Activated CD4-positive, alpha-beta T cell treated with anti-CD3 and anti-CD28 coated beads, Interleukin-2, amount 50 U/mL, for 4 hours (primary cell): ENCODE data around the gene TSPAN5.
"Not testable (repeated sequence)": the region's sequence is repeated elsewhere in the genome, so short reads cannot be mapped to it uniquely, and the experiment has no call there.

Experiments used
- DNase-seq, 2 experiments: peaks; one replicate each; pipeline ENCODE4 v3.0.0-alpha.2; 2020

TSPAN5 gene

GRCh38 chr4:98482847-98483806 lies 175.3 kb downstream of the TSPAN5 start:
- peak; percentile 11 to 20 for DNase-seq

- no peak for DNase-seq
Measured at GRCh38 chr4:98482503-98482846, 175.9 kb downstream of the TSPAN5 start.

GRCh38 chr4:98481167-98481566 lies 177.2 kb downstream of the TSPAN5 start:
- DNase-seq, result no peak

GRCh38 chr4:98480535-98480934 lies 177.9 kb downstream of the TSPAN5 start:
- no peak for DNase-seq

DNA sequence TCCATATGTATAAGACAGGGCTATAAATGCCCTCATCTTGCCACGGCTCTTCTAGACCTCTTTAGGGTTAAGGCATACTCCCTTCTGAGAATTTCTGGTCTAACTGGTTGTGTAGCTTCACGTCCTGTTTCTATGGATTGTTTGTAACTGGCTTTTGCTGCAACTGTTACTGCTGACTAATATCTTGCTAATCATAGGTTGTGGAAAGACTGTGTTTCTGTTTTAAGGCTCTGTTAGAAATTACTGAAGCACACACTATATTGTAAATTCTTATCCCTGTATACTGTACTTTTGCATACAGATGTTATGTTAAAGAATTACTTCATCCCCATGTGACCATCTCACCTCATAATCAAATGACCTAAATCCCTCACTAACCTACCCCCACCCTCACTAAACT lies 178.8 kb downstream of the TSPAN5 start:
- DNase-seq, result not testable (repeated sequence)

DNA sequence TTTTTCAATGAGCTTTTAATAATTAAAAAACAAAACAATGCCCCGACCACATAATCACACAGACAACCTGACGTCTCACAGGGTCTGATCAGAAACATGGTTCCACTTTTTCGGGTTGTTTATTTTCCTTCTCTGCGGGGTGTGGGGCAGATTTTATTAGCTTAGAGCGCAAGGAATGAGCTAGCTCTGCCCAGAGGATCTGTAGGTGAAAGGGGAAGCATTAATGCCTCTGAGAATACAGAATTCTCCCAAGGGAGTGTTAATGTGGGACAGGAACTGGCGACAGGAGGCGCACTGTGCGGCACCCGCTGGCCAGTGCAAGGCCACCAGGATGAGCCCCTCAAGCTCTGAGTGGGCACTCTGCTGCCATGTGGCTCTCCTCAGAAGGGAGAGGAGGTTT lies 181.5 kb downstream of the TSPAN5 start:
- DNase-seq, result no peak

GRCh38 chr4:98474408-98474844 lies 184.0 kb downstream of the TSPAN5 start:
- no peak for DNase-seq

- DNase-seq, result no peak
Measured at GRCh38 chr4:98473046-98473445, 185.4 kb downstream of the TSPAN5 start.

- no peak for DNase-seq
Measured at GRCh38 chr4:98470831-98471230, 187.6 kb downstream of the TSPAN5 start.

GRCh38 chr4:98470366-98470765 lies 188.0 kb downstream of the TSPAN5 start:
- no peak for DNase-seq

DNA sequence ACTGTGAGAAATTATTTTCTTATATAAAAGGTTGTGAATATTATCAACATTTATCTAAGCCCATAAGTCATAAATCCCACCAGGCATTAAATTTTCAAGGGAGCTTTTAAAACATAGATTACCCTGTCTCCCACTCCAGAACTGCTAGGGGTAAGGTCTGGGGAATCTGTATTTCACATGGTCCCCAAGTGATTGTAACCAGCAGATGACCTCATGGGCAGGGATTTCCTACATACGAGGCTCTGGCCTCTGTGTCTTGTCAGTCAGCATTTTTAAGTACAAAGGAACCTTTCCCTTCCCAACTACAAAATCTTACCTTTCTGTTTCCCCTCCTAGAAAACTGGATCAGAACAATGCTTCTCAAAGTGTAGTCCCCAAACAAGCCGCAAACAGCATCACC lies 188.6 kb downstream of the TSPAN5 start:
- no peak for DNase-seq

- no peak for DNase-seq
Measured at GRCh38 chr4:98468709-98469108, 189.7 kb downstream of the TSPAN5 start.

DNA sequence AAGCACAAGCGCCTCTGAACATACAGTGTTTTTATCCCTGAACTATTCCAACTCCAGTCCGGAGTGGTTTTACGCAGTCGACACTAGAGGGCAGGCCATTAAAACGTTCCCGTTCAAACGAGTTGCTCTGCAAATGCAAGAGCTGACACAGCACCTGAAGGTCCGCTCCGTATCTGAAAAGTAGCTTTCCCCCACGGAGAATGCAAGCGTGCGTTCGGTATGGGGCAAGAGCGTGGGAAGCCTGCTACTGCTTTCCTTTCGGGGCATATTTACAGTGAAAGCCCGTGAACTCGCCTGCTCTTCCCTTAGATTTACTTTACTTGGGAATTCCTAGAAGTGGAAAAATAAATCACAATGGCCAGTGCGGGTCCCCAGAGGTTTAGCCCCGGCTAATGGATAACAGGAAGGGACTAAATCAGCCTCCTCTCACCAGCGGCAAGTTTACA lies 190.8 kb downstream of the TSPAN5 start:
- peak; percentile 65 to 74 for DNase-seq

- DNase-seq, result no peak
Measured at GRCh38 chr4:98466868-98467599, 191.4 kb downstream of the TSPAN5 start.

GRCh38 chr4:98462487-98462886 lies 195.9 kb downstream of the TSPAN5 start:
- DNase-seq, result no peak

- not testable (repeated sequence) for DNase-seq
Measured at GRCh38 chr4:98461121-98461865, 197.1 kb downstream of the TSPAN5 start.

- not testable (repeated sequence) for DNase-seq
Measured at GRCh38 chr4:98457422-98457821, 201.0 kb downstream of the TSPAN5 start.

GRCh38 chr4:98452091-98452490 lies 206.3 kb downstream of the TSPAN5 start:
- DNase-seq, result no peak

DNA sequence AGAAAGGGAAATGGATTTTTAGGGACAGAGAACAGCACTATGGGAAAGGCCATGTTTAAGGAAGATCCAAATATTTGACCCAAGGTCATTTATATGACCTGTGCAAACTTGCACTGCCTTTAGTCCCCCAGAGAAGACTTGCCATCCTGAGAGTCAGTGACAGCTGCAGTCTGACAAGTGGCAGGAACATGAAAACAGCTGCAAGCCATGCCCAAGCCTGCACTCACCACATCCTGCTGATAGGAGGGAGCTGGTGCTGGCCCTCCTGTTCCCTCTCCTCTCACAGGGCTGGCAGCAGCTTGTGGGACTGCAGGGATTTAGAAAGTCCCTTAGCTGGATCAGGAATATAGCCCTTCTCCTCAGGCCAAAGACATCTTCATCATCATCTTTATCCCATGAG lies 209.5 kb downstream of the TSPAN5 start:
- no peak for DNase-seq

- DNase-seq, result no peak
Measured at GRCh38 chr4:98447648-98448047, 210.8 kb downstream of the TSPAN5 start.

- DNase-seq, result peak; percentile 39 to 56
Measured at GRCh38 chr4:98446499-98447375, 211.7 kb downstream of the TSPAN5 start.

- DNase-seq, result no peak
Measured at GRCh38 chr4:98444371-98444770, 214.0 kb downstream of the TSPAN5 start.
